ENCODE data around the gene KRT5.

DNA sequence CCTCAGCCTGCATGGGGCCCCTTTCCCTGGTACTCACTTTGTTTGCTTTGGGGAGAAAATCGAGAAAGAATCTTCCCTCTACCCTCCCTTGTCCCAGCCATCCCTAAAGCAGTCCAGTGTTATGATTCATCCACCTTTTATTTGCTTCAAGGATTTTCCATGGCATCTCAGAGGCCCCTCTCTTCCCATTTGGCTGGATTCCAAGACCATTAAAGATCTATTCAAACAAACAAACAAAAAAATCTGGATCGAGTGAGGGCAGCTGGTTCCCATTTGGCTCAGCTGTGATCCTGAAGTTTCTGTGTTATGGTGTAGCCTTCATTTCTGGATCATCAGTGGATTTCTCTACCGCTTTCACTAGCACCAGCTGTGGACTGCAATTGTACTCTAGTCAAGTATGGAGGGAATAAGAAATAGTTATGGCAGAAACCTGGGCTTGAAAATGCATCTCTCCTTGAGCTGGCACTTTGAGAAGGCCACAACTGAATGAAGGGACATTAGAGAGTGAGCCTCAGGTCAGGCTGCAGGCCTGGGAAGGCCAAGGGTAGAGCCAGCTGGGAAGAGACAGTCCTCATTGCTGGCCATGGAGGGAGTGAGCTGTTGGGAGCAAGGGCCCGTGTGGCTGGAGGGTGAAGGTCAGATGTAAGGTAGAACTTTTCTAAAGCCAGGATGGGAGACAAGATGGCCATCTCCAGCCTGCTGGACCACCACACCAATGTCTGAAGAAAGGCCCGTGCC, 19.1 kb upstream of the KRT5 start:
- TF ChIP-seq, protein P1, sequence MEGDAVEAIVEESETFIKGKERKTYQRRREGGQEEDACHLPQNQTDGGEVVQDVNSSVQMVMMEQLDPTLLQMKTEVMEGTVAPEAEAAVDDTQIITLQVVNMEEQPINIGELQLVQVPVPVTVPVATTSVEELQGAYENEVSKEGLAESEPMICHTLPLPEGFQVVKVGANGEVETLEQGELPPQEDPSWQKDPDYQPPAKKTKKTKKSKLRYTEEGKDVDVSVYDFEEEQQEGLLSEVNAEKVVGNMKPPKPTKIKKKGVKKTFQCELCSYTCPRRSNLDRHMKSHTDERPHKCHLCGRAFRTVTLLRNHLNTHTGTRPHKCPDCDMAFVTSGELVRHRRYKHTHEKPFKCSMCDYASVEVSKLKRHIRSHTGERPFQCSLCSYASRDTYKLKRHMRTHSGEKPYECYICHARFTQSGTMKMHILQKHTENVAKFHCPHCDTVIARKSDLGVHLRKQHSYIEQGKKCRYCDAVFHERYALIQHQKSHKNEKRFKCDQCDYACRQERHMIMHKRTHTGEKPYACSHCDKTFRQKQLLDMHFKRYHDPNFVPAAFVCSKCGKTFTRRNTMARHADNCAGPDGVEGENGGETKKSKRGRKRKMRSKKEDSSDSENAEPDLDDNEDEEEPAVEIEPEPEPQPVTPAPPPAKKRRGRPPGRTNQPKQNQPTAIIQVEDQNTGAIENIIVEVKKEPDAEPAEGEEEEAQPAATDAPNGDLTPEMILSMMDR (IDR thresholded peaks at IDR 0.05) = no peak
- TF ChIP-seq POLR2A (IDR thresholded peaks at IDR 0.05) = no peak

Measured in Peyer's patch (tissue), 4 donors.